MM.1S (cell line): ENCODE data around the gene TDRD1.

ENCODE experiments used
- DNase-seq: peaks from one replicate; pipeline ENCODE4 v3.0.0-alpha.2; 2015
- H2AFZ ChIP-seq: fragments of 300-600 bp; sonication (generic); 2 replicates; pipeline ENCODE4 v1.6.0; 2016; ENCODE audit warnings: antibody characterized with exemption, low read length
- H3F3A ChIP-seq: fragments of 300-600 bp; sonication (generic); 2 replicates; pipeline ENCODE4 v1.6.1; 2016; ENCODE audit warnings: mild to moderate bottlenecking, antibody characterized with exemption, low read length, moderate library complexity, mixed read lengths; ENCODE audit not compliant: insufficient read depth
- H3K27ac ChIP-seq: fragments of 300-600 bp; sonication (generic); 2 replicates; pipeline ENCODE4 v1.5.1; 2016; ENCODE audit warnings: mild to moderate bottlenecking, low read length
- H3K27me3 ChIP-seq: fragments of 300-600 bp; sonication (generic); replicated peaks from 2 replicates; pipeline ENCODE4 v1.6.0; 2016; ENCODE audit warnings: low read length; ENCODE audit not compliant: insufficient read depth
- H3K36me3 ChIP-seq: fragments of 300-600 bp; sonication (generic); replicated peaks from 2 replicates; pipeline ENCODE4 v1.6.1; 2016; ENCODE audit warnings: mild to moderate bottlenecking, low read length, mixed read lengths; ENCODE audit not compliant: insufficient read depth
- H3K4me1 ChIP-seq: fragments of 300-600 bp; sonication (generic); 2 replicates; pipeline ENCODE4 v1.6.1; 2016; ENCODE audit warnings: low read length, mixed read lengths
- H3K4me2 ChIP-seq: fragments of 300-600 bp; sonication (generic); 2 replicates; pipeline ENCODE4 v1.6.0; 2016; ENCODE audit warnings: low read depth, low read length
- H3K4me3 ChIP-seq: fragments of 300-600 bp; sonication (generic); 2 replicates; pipeline ENCODE4 v1.5.1; 2016; ENCODE audit warnings: low read length, mixed read lengths
- H3K79me2 ChIP-seq: fragments of 300-600 bp; sonication (generic); 2 replicates; pipeline ENCODE4 v1.6.1; 2016; ENCODE audit warnings: mixed run types, low read length, mixed read lengths
- H3K9ac ChIP-seq: fragments of 300-600 bp; sonication (generic); 2 replicates; pipeline ENCODE4 v1.6.1; 2016; ENCODE audit warnings: low read length, mixed read lengths
- H3K9me2 ChIP-seq: fragments of 300-600 bp; sonication (generic); replicated peaks from 2 replicates; pipeline ENCODE4 v1.6.1; 2016; ENCODE audit warnings: mild to moderate bottlenecking, low read length, mixed read lengths; ENCODE audit not compliant: insufficient read depth
- H3K9me3 ChIP-seq: fragments of 300-600 bp; sonication (generic); replicated peaks from 2 replicates; pipeline ENCODE4 v1.6.1; 2016; ENCODE audit warnings: mild to moderate bottlenecking, low read length, mixed read lengths; ENCODE audit not compliant: insufficient read depth
- H4K20me1 ChIP-seq: fragments of 300-600 bp; sonication (generic); 2 replicates; pipeline ENCODE4 v1.6.1; 2016; ENCODE audit warnings: mild to moderate bottlenecking, low read length, moderate library complexity, mixed read lengths; ENCODE audit not compliant: insufficient read depth
- EZH2 ChIP-seq: fragments of 300-600 bp; sonication (generic); optimal IDR thresholded peaks from 2 replicates; pipeline ENCODE3; 2017; ENCODE audit warnings: low read depth, mild to moderate bottlenecking, antibody characterized with exemption, low read length, mixed read lengths
- EZH2phosphoT487 ChIP-seq: fragments of 300-600 bp; sonication (generic); IDR thresholded peaks from 2 replicates; pipeline ENCODE4 v1.6.1; 2018; ENCODE audit warnings: antibody characterized with exemption, low read length
- TF ChIP-seq, protein P1 (sequence below): fragments of 300-600 bp; sonication (generic); IDR thresholded peaks from 2 replicates; pipeline ENCODE4 v1.5.1; 2016; ENCODE audit warnings: antibody characterized with exemption, low read length, mixed read lengths

TDRD1 gene

DNA sequence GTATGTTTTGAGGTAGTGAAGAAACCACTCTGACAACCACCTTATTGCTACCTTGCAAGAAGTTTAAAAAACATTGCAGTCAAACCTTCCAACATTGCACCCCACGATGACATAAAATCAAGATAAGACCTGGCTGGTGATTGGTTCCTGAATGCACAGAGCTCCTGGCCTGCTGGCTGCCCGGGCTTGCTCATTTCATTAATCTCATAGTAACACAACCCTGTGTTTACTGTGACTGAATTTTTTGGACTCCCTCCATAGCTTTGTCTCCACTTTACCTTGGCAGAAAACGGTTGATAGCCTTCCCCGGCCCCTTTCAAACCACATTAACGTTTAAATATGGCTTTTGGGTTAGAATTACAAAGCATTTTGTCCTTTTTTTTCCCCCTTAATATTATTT lies 87.4 kb downstream of the TDRD1 start:
- Histone ChIP-seq H3F3A (no peaks in the 10 kb centered on the region), H3K9me3 (no peaks in the 10 kb centered on the region), H4K20me1 (no peaks in the 10 kb centered on the region), H3K79me2 (no peaks in the 10 kb centered on the region), H3K27ac (no peak overlapping the region), H3K4me3 (no peak overlapping the region), H3K27me3 (no peaks in the 10 kb centered on the region), H2AFZ (no peak overlapping the region), H3K36me3 (no peaks in the 10 kb centered on the region), H3K4me1 (0 out of 2 replicates have a peak, but pooled peaks cover under 1% of the 10 kb centered on the region), H3K4me2 (no peak overlapping the region), H3K9me2 (no peaks in the 10 kb centered on the region), H3K9ac (no peak overlapping the region)
- DNase-seq: no peak
- TF ChIP-seq, protein P1, sequence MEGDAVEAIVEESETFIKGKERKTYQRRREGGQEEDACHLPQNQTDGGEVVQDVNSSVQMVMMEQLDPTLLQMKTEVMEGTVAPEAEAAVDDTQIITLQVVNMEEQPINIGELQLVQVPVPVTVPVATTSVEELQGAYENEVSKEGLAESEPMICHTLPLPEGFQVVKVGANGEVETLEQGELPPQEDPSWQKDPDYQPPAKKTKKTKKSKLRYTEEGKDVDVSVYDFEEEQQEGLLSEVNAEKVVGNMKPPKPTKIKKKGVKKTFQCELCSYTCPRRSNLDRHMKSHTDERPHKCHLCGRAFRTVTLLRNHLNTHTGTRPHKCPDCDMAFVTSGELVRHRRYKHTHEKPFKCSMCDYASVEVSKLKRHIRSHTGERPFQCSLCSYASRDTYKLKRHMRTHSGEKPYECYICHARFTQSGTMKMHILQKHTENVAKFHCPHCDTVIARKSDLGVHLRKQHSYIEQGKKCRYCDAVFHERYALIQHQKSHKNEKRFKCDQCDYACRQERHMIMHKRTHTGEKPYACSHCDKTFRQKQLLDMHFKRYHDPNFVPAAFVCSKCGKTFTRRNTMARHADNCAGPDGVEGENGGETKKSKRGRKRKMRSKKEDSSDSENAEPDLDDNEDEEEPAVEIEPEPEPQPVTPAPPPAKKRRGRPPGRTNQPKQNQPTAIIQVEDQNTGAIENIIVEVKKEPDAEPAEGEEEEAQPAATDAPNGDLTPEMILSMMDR: no peak
- TF ChIP-seq EZH2 (no peak), EZH2phosphoT487 (no peak)

DNA sequence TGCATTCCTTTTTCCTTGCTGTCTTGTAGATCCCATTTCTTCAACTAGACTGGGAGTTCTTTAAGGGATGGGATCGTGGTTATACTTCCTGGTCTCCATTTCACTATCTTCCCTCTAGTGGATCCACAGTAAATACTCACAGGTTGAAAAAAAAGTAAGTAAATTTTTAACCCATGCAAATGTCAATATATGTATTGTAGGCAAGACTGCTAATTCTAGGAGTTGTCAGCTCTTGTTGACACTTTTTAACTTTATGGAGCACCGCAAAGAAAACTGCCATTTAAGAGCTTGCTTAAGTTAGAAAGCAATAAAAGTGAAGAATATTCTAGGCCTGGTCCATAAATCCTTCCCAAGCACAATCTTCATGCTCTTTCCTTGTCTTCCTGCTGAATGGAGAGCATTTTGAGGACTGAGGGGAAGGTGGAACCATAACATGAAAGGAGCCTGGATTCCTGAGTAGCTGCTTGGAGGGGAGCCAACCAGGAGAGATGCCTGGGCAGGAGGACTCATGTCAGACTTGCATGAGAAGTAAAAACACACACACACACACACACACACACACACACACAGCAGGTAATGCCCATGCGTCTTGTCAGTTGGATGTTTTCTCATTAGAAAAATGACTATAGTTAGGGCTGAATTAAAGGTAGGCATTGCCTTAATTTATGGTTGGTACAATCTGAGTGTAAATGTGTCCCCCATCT lies 92.1 kb downstream of the TDRD1 start:
- Histone ChIP-seq H3K9ac (no peak overlapping the region), H3F3A (no peaks in the 10 kb centered on the region), H3K9me3 (no peaks in the 10 kb centered on the region), H3K4me3 (no peak overlapping the region), H4K20me1 (no peaks in the 10 kb centered on the region), H3K9me2 (no peaks in the 10 kb centered on the region), H3K27ac (no peak overlapping the region), H3K27me3 (no peaks in the 10 kb centered on the region), H2AFZ (no peak overlapping the region), H3K36me3 (no peaks in the 10 kb centered on the region), H3K79me2 (no peaks in the 10 kb centered on the region), H3K4me1 (no peaks in the 10 kb centered on the region), H3K4me2 (no peak overlapping the region)
- TF ChIP-seq EZH2phosphoT487 (no peak), EZH2 (no peak)
- TF ChIP-seq, protein P1: no peak
- no peak for DNase-seq

DNA sequence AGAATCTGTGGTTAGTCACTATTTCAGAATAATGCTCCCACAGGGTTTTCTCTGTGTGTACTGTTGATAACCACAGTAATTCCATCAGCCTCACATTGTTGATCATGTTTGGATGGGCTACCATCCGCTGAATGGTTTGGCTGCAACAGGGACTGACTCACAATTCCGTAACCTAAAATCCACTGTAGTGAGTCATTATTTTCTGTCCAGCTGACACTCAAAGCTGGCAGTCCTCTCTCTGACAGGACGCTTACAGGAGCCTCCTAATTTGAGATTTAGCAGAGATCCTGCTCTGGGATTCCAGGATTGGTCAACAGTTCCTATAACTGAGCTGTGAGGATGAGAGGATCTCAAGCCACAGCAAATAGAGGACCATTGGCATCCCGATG lies 92.6 kb downstream of the TDRD1 start:
- Histone ChIP-seq H3K27me3 (no peaks in the 10 kb centered on the region), H3K9me3 (no peaks in the 10 kb centered on the region), H3K4me3 (no peak overlapping the region), H3K36me3 (no peaks in the 10 kb centered on the region), H3F3A (no peaks in the 10 kb centered on the region), H3K9ac (no peak overlapping the region), H4K20me1 (no peaks in the 10 kb centered on the region), H3K4me1 (no peaks in the 10 kb centered on the region), H3K4me2 (no peak overlapping the region), H3K9me2 (no peaks in the 10 kb centered on the region), H2AFZ (no peak overlapping the region), H3K27ac (no peak overlapping the region), H3K79me2 (no peaks in the 10 kb centered on the region)
- DNase-seq: no peak
- TF ChIP-seq EZH2 (no peak), EZH2phosphoT487 (no peak)
- TF ChIP-seq, protein P1: no peak
